ENCODE results near the gene CRYL1. TPM values are rescaled to one million over a fixed set of nuclear protein-coding genes. Genes with fewer than 3 reads are reported as not detected.

The CRYL1 gene
- total RNA-seq, 3 donors from 2014 or later, result 27.5 to 68.3 (median 29.0) TPM

GRCh38 chr13:20534038-20534608, 8.5 kb upstream of the CRYL1 start:
- H3K36me3 ChIP-seq, result no peaks in the 10 kb centered on the region
- H3K4me1 ChIP-seq, result no peaks in the 10 kb centered on the region
- no peak for DNase-seq (ENCODE audit: low spot score in 2 of 2)
- no peak overlapping the region for H3K27ac ChIP-seq
- TF ChIP-seq POLR2A (IDR thresholded peaks at IDR 0.05) (no peak), POLR2AphosphoS5 (IDR thresholded peaks at IDR 0.05) (no peak), CTCF (IDR thresholded peaks at IDR 0.05) (no peak)
- no peak overlapping the region for H3K4me3 ChIP-seq
- intact Hi-C loops (cut with DNase I; ENCODE audit: low total_unique reads), result no loop called here
- H3K27me3 ChIP-seq, result no peaks in the 10 kb centered on the region
- no peaks in the 10 kb centered on the region for H3K9me3 ChIP-seq

- Histone ChIP-seq H3K27ac (no peak overlapping the region), H3K36me3 (no peaks in the 10 kb centered on the region), H3K4me3 (no peak overlapping the region), H3K9me3 (no peaks in the 10 kb centered on the region), H3K4me1 (no peaks in the 10 kb centered on the region), H3K27me3 (no peaks in the 10 kb centered on the region)
- DNase-seq (ENCODE audit: low spot score in 2 of 2), result no peak
- TF ChIP-seq POLR2A (IDR thresholded peaks at IDR 0.05), result no peak
- intact Hi-C loops (cut with DNase I; ENCODE audit: low total_unique reads), result no loop called here
These were observed 2.8 kb upstream of the CRYL1 start for GRCh38 chr13:20528452-20528851.

GRCh38 chr13:20526664-20527063, 1.0 kb upstream of the CRYL1 start:
- H3K36me3 ChIP-seq, result no peaks in the 10 kb centered on the region
- DNase-seq (ENCODE audit: low spot score in 2 of 2), result no peak
- peak overlapping the region; percentile 81 to 88 (median 84) for H3K4me3 ChIP-seq
- H3K4me1 ChIP-seq, result no peaks in the 10 kb centered on the region
- no peak for TF ChIP-seq POLR2AphosphoS5 (IDR thresholded peaks at IDR 0.05)
- TF ChIP-seq CTCF (IDR thresholded peaks at IDR 0.05), result no peak
- no peak for TF ChIP-seq POLR2A (IDR thresholded peaks at IDR 0.05)
- no peaks in the 10 kb centered on the region for H3K27me3 ChIP-seq
- no peaks in the 10 kb centered on the region for H3K9me3 ChIP-seq
- H3K27ac ChIP-seq, result peak overlapping the region in 1 of 2 donors; percentile 54
- intact Hi-C loops (cut with DNase I; ENCODE audit: low total_unique reads), result no loop called here

- no peaks in the 10 kb centered on the region for H3K9me3 ChIP-seq
- peak overlapping the region; percentile 79 to 87 for H3K27ac ChIP-seq
- no peak for TF ChIP-seq POLR2A (IDR thresholded peaks at IDR 0.05)
- TF ChIP-seq CTCF (IDR thresholded peaks at IDR 0.05), result no peak
- TF ChIP-seq POLR2AphosphoS5 (IDR thresholded peaks at IDR 0.05), result no peak
- no peaks in the 10 kb centered on the region for H3K36me3 ChIP-seq
- no peaks in the 10 kb centered on the region for H3K27me3 ChIP-seq
- intact Hi-C loops (cut with DNase I; ENCODE audit: low total_unique reads), result no loop called here
- H3K4me3 ChIP-seq, result peak overlapping the region; percentile 81 to 88 (median 84)
- DNase-seq (ENCODE audit: low spot score in 2 of 2), result no peak
- no peaks in the 10 kb centered on the region for H3K4me1 ChIP-seq
These were observed 485 bp downstream of the CRYL1 start for GRCh38 chr13:20525144-20525600.

- TF ChIP-seq POLR2A (IDR thresholded peaks at IDR 0.05), result no peak
- no peak for TF ChIP-seq CTCF (IDR thresholded peaks at IDR 0.05)
- TF ChIP-seq POLR2AphosphoS5 (IDR thresholded peaks at IDR 0.05), result no peak
- Histone ChIP-seq H3K27ac (no peak overlapping the region), H3K36me3 (no peaks in the 10 kb centered on the region), H3K27me3 (no peaks in the 10 kb centered on the region), H3K4me3 (no peak overlapping the region), H3K4me1 (no peaks in the 10 kb centered on the region), H3K9me3 (no peaks in the 10 kb centered on the region)
- DNase-seq (ENCODE audit: low spot score in 2 of 2), result no peak
- intact Hi-C loops (cut with DNase I; ENCODE audit: low total_unique reads), result no loop called here
These were observed 4.1 kb downstream of the CRYL1 start for GRCh38 chr13:20521364-20522115.

All from breast epithelium (tissue), 4 donors.